HepG2 (cell line): ENCODE measurements around the gene SYNGAP1. TPM values are rescaled to one million over a fixed set of nuclear protein-coding genes. Genes with fewer than 3 reads are reported as not detected.

Source experiments
- DR1 ChIP-seq: sonication (generic); formaldehyde crosslinking; IDR thresholded peaks from 2 replicates; pipeline ENCODE4 v1.8.0; 2021; ENCODE audit warnings: mild to moderate bottlenecking, missing genetic modification reagents, inconsistent platforms
- FOXA1 ChIP-seq, 2 experiments: fragments of 450-650 bp in 1 of 2; sonication (generic) in 1 of 2; formaldehyde crosslinking in 1 of 2; IDR thresholded peaks; 2 replicates each; pipeline versions ENCODE4 v1.4.0 to v1.6.1; 2016 to 2020; ENCODE audit warnings: missing genetic modification reagents in 1 of 2
- JUNB ChIP-seq: sonication (generic); formaldehyde crosslinking; IDR thresholded peaks from 2 replicates; pipeline ENCODE4 v1.8.0; 2022; ENCODE audit warnings: missing genetic modification reagents, mild to moderate bottlenecking, borderline replicate concordance
- MLX ChIP-seq: IDR thresholded peaks from 2 replicates; pipeline ENCODE4 v1.6.1; 2016
- MTA3 ChIP-seq: sonication (generic); formaldehyde crosslinking; IDR thresholded peaks from 2 replicates; pipeline ENCODE4 v1.4.0; 2020; ENCODE audit warnings: missing genetic modification reagents
- NPAS2 ChIP-seq: sonication (generic); formaldehyde crosslinking; IDR thresholded peaks from 2 replicates; pipeline ENCODE4 v1.8.0; 2022; ENCODE audit warnings: mild to moderate bottlenecking, missing genetic modification reagents, borderline replicate concordance
- NRL ChIP-seq: sonication (generic); formaldehyde crosslinking; IDR thresholded peaks from 2 replicates; pipeline ENCODE4 v1.5.0; 2020; ENCODE audit warnings: missing genetic modification reagents, mild to moderate bottlenecking, moderate library complexity, borderline replicate concordance
- RBM22 ChIP-seq: fragments of 200-400 bp; formaldehyde crosslinking; optimal IDR thresholded peaks from 2 replicates; pipeline ENCODE3; 2017; ENCODE audit warnings: mild to moderate bottlenecking, low read length, moderate library complexity
- REST ChIP-seq, 2 experiments: IDR thresholded peaks; 2 replicates each; pipeline ENCODE4 v1.6.1; 2011 to 2012; ENCODE audit warnings: low read length in 2 of 2, borderline replicate concordance in 1 of 2, low read depth in 1 of 2, mild to moderate bottlenecking in 1 of 2, moderate library complexity in 1 of 2
- RFX5 ChIP-seq: IDR thresholded peaks from 2 replicates; pipeline ENCODE4 v1.6.1; 2011; ENCODE audit warnings: low read depth, low read length, improper control_type of control experiment
- RFXAP ChIP-seq: sonication (generic); formaldehyde crosslinking; IDR thresholded peaks from 2 replicates; pipeline ENCODE4 v1.4.0; 2020; ENCODE audit warnings: missing genetic modification reagents, borderline replicate concordance
- STAG1 ChIP-seq: sonication (generic); formaldehyde crosslinking; IDR thresholded peaks from 2 replicates; pipeline ENCODE4 v1.4.0; 2020; ENCODE audit warnings: missing genetic modification reagents
- TFDP1 ChIP-seq: IDR thresholded peaks from 2 replicates; pipeline ENCODE4 v1.6.1; 2016; ENCODE audit warnings: missing compliant biosample characterization, missing genetic modification reagents, borderline replicate concordance
- TOPORS ChIP-seq: sonication (generic); formaldehyde crosslinking; IDR thresholded peaks from 2 replicates; pipeline ENCODE4 v1.8.0; 2023; ENCODE audit warnings: mild to moderate bottlenecking, missing genetic modification reagents
- ZBTB37 ChIP-seq: sonication (generic); formaldehyde crosslinking; IDR thresholded peaks from 2 replicates; pipeline ENCODE4 v1.4.0; 2020; ENCODE audit warnings: mild to moderate bottlenecking, missing genetic modification reagents
- ZFP82 ChIP-seq: sonication (generic); formaldehyde crosslinking; IDR thresholded peaks from 2 replicates; pipeline ENCODE4 v1.5.1; 2020; ENCODE audit warnings: mild to moderate bottlenecking, missing genetic modification reagents, borderline replicate concordance
- ZKSCAN5 ChIP-seq: sonication (generic); formaldehyde crosslinking; IDR thresholded peaks from 2 replicates; pipeline ENCODE4 v1.5.1; 2020; ENCODE audit warnings: mild to moderate bottlenecking, missing genetic modification reagents
- ZNF124 ChIP-seq: sonication (generic); formaldehyde crosslinking; IDR thresholded peaks from 2 replicates; pipeline ENCODE4 v1.4.0; 2020; ENCODE audit warnings: missing genetic modification reagents
- ZNF234 ChIP-seq: sonication (generic); formaldehyde crosslinking; conservative IDR thresholded peaks from 2 replicates; pipeline ENCODE4 v1.5.1; 2020; ENCODE audit warnings: mild to moderate bottlenecking, missing genetic modification reagents
- ZNF431 ChIP-seq: sonication (generic); formaldehyde crosslinking; IDR thresholded peaks from 2 replicates; pipeline ENCODE4 v1.9.0; 2022; ENCODE audit warnings: missing genetic modification reagents, low read depth, mild to moderate bottlenecking, borderline replicate concordance
- ZNF468 ChIP-seq: sonication (generic); formaldehyde crosslinking; IDR thresholded peaks from 2 replicates; pipeline ENCODE4 v1.8.0; 2022; ENCODE audit warnings: mild to moderate bottlenecking, moderate library complexity, missing genetic modification reagents
- ZNF564 ChIP-seq: sonication (generic); formaldehyde crosslinking; IDR thresholded peaks from 2 replicates; pipeline ENCODE4 v1.8.1; 2023; ENCODE audit warnings: mild to moderate bottlenecking, missing genetic modification reagents
- ZNF629 ChIP-seq: sonication (generic); formaldehyde crosslinking; conservative IDR thresholded peaks from 2 replicates; pipeline ENCODE4 v1.5.0; 2020; ENCODE audit warnings: missing genetic modification reagents
- ZNF678 ChIP-seq: sonication (generic); formaldehyde crosslinking; IDR thresholded peaks from 2 replicates; pipeline ENCODE4 v1.4.0; 2020; ENCODE audit warnings: mild to moderate bottlenecking, missing genetic modification reagents
- ZNF775 ChIP-seq: sonication (generic); formaldehyde crosslinking; IDR thresholded peaks from 2 replicates; pipeline ENCODE4 v1.4.0; 2020; ENCODE audit warnings: missing genetic modification reagents, mild to moderate bottlenecking, moderate library complexity, borderline replicate concordance
- polyA plus RNA-seq, 8 experiments: library from polyadenylated mRNA; depleted of rRNA in 3 of 8; stranded (reverse) in 7 of 8; unstranded in 1 of 8; fragments of >200 nt; fragmentation: Illumina TruSeq in 4 of 8; extraction: Trizol in 4 of 8; gene quantifications; 2 replicates each; pipeline versions ENCODE4 v1.2.1 to v1.2.3, GENCODE V29; 2011 to 2016; ENCODE audit warnings: low read depth in 4 of 8, missing spikeins in 1 of 8, mixed read lengths in 1 of 8; ENCODE audit not compliant: insufficient read depth in 1 of 8
- total RNA-seq, 5 experiments: library from RNA; depleted of rRNA; stranded (reverse); fragments of >200 nt; fragmentation: Illumina TruSeq; extraction: Trizol; gene quantifications; 2 replicates each; pipeline ENCODE4 v1.2.3, GENCODE V29; 2016; ENCODE audit warnings: low read depth in 1 of 5

SYNGAP1 gene
- total and polyA plus RNA-seq, 2 of the 13 experiments (the other 11 are each of a cell fraction or from before 2014, with no cell fraction given), result 0.75 to 1.1 TPM

- TF ChIP-seq ZNF234 (CRISPR knock-in tag) (no peak), RFXAP (CRISPR knock-in tag) (no peak), MLX (CRISPR knock-in tag) (no peak), ZNF775 (CRISPR knock-in tag) (no peak), TFDP1 (no peak), ZNF468 (0 out of 2 replicates have a peak, but pooled peaks have one; percentile 49), DR1 (CRISPR knock-in tag) (no peak), REST (IDR thresholded peaks at IDR 0.05; ENCODE audit: borderline replicate concordance in 1 of 2, low read depth in 1 of 2, low read length in 2 of 2) (no peak), ZNF124 (CRISPR knock-in tag) (no peak), ZKSCAN5 (CRISPR knock-in tag) (no peak), RBM22 (no peak), JUNB (CRISPR knock-in tag) (no peak), ZFP82 (CRISPR knock-in tag) (no peak), NRL (no peak), ZNF564 (CRISPR knock-in tag) (no peak), FOXA1 (IDR thresholded peaks at IDR 0.05) (no peak), FOXA1 (CRISPR knock-in tag; IDR thresholded peaks at IDR 0.05) (no peak), ZBTB37 (CRISPR knock-in tag) (peak; percentile 80; the same call in 1 of the 2 replicates), NPAS2 (CRISPR knock-in tag) (no peak), MTA3 (CRISPR knock-in tag) (no peak), TOPORS (no peak), ZNF678 (CRISPR knock-in tag) (no peak), ZNF431 (CRISPR knock-in tag) (0 out of 2 replicates have a peak, but pooled peaks have one; percentile 13), RFX5 (no peak), STAG1 (CRISPR knock-in tag) (no peak), ZNF629 (CRISPR knock-in tag) (0 out of 2 replicates have a peak, but pooled peaks have one; percentile 22)
Observed at GRCh38 chr6:33390767-33391277, 29.0 kb upstream of the SYNGAP1 start (continued).
